ENCODE results near the gene GRID1.

DNA sequence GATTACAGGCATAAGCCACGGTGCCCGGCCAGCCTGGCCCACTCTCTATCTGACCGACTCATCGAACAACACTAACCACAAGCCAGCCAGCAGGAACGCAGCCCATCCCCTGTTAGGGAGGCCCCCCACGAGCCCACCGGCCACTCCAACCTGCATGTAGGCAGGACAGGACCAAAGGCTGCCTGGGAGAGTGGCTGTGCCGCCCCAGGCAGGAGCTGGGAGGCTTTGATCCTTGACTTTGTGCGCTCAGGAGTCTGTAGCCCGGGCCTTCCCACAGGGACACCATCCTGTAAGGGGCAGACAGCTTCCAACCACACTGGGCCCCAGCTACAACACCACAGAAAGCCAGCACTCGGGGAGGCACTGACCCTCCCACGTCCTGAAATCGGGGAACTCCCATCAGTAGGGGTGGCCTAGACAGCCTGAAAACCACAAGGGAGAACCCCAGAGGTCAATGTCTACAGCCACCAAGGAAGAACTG lies 29.4 kb downstream of the GRID1 start:
- TF ChIP-seq CTCF (IDR thresholded peaks at IDR 0.05), result no peak
- no peak for TF ChIP-seq ZFX (IDR thresholded peaks at IDR 0.05; ENCODE audit: borderline replicate concordance)

Data from 22Rv1 (cell line).